CD4-positive, alpha-beta T cell treated with Interferon gamma for 1 hour (primary cell): Measurements from ENCODE around the gene PRX.
"Not testable (repeated sequence)": the region's sequence is repeated elsewhere in the genome, so short reads cannot be mapped to it uniquely, and the experiment has no call there.

Experiments used
- DNase-seq: peaks from one replicate; pipeline ENCODE4 v3.0.0-alpha.2; 2020

PRX gene

GRCh38 chr19:40414542-40415535, 1.7 kb upstream of the PRX start:
- DNase-seq = no peak

- DNase-seq = no peak
These were observed 312 bp downstream of the PRX start for GRCh38 chr19:40412866-40413265.

- DNase-seq = no peak
These were observed 1.1 kb downstream of the PRX start for GRCh38 chr19:40411958-40412499.

- no peak for DNase-seq
These were observed 1.9 kb downstream of the PRX start for GRCh38 chr19:40411125-40411842.

GRCh38 chr19:40410030-40410389, 3.2 kb downstream of the PRX start:
- no peak for DNase-seq

- not testable (repeated sequence) for DNase-seq
These were observed 4.6 kb downstream of the PRX start for GRCh38 chr19:40408598-40408925.

GRCh38 chr19:40407714-40408597, 5.2 kb downstream of the PRX start:
- DNase-seq = no peak

- peak; percentile 85 for DNase-seq
These were observed 9.8 kb downstream of the PRX start for GRCh38 chr19:40403262-40403984.

- no peak for DNase-seq
These were observed 12.6 kb downstream of the PRX start for GRCh38 chr19:40400559-40400958.

GRCh38 chr19:40398417-40399131, 14.6 kb downstream of the PRX start:
- DNase-seq = peak; percentile 75

- no peak for DNase-seq
These were observed 15.6 kb downstream of the PRX start for GRCh38 chr19:40397568-40397906.

- DNase-seq = no peak
These were observed 16.2 kb downstream of the PRX start for GRCh38 chr19:40396886-40397567.

- no peak for DNase-seq
These were observed 17.2 kb downstream of the PRX start for GRCh38 chr19:40395956-40396355.

- DNase-seq = no peak
These were observed 18.4 kb downstream of the PRX start for GRCh38 chr19:40394816-40395210.

- no peak for DNase-seq
These were observed 19.0 kb downstream of the PRX start for GRCh38 chr19:40393894-40394815.

- DNase-seq = no peak
These were observed 20.2 kb downstream of the PRX start for GRCh38 chr19:40392894-40393517.

- no peak for DNase-seq
These were observed 21.1 kb downstream of the PRX start for GRCh38 chr19:40392123-40392522.

- no peak for DNase-seq
These were observed 23.0 kb downstream of the PRX start, which contains the start of gene HIPK4 for GRCh38 chr19:40390084-40390742. TSS of gene HIPK4 (minus strand) at chr19:40390181. CDS start at chr19:40389902, 279 bp downstream.
